Measurements from ENCODE around the gene EPN2. TPM values are rescaled to one million over a fixed set of nuclear protein-coding genes. Genes with fewer than 3 reads are reported as not detected.

The EPN2 gene
- total RNA-seq, 6 experiments from 2014 or later = 6.6 to 18.1 (median 11.4) TPM

GRCh38 chr17:19369846-19370492 is 132.8 kb downstream of the EPN2 start:
- Histone ChIP-seq H3K36me3 (no peaks in the 10 kb centered on the region), H3K27me3 (no peaks in the 10 kb centered on the region), H3K4me1 (peaks cover 0 to 3% (median 0%) of the 10 kb centered on the region in 4 donors), H3K27ac (no peak overlapping the region), H3K4me3 (no peak overlapping the region), H3K9me3 (no peaks in the 10 kb centered on the region)
- intact Hi-C loops (cut with DNase I) = loop anchor here (5.0 to 10.0 kb wide), 2 partner anchors 82 to 85 kb away; no protein-coding TSS in a partner anchor
- ATAC-seq (peak; percentile 7 to 42 (median 26)), DNase-seq (no peak)
- TF ChIP-seq CTCF (IDR thresholded peaks at IDR 0.05) (no peak), POLR2A (IDR thresholded peaks at IDR 0.05) (no peak)
- 70% methylated on average over 6 of the region's 12 CpGs for WGBS (ENCODE audit: insufficient coverage, low coverage, low lambda C conversion rate, missing lambda C conversion rate)

- intact Hi-C loops (cut with DNase I) = loop anchor here in 1 of 2 donors (5.0 kb wide), 1 partner anchor 82 kb away; no protein-coding TSS in a partner anchor
- H3K27ac ChIP-seq = no peak overlapping the region
- H3K36me3 ChIP-seq = no peaks in the 10 kb centered on the region
- no peaks in the 10 kb centered on the region for H3K27me3 ChIP-seq
- no peak for TF ChIP-seq CTCF (IDR thresholded peaks at IDR 0.05)
- no peak for TF ChIP-seq POLR2A (IDR thresholded peaks at IDR 0.05)
- no peaks in the 10 kb centered on the region for H3K4me1 ChIP-seq
- ATAC-seq = peak; percentile 27 to 72 (median 49)
- no peak overlapping the region for H3K4me3 ChIP-seq
- DNase-seq = peak in 1 of 3 donors; percentile 44
- no CpG with 5 or more reads among the region's 7 CpGs for WGBS (ENCODE audit: insufficient coverage, low coverage, low lambda C conversion rate, missing lambda C conversion rate)
- H3K9me3 ChIP-seq = no peaks in the 10 kb centered on the region
These were observed 133.4 kb downstream of the EPN2 start for GRCh38 chr17:19370493-19370960.

GRCh38 chr17:19371259-19372010 is 134.3 kb downstream of the EPN2 start:
- no CpG with 5 or more reads among the region's 7 CpGs for WGBS (ENCODE audit: insufficient coverage, low coverage, low lambda C conversion rate, missing lambda C conversion rate)

GRCh38 chr17:19372011-19372370 is 134.8 kb downstream of the EPN2 start:
- Histone ChIP-seq H3K27ac (no peak overlapping the region), H3K4me3 (no peak overlapping the region), H3K27me3 (no peaks in the 10 kb centered on the region), H3K9me3 (no peaks in the 10 kb centered on the region), H3K36me3 (no peaks in the 10 kb centered on the region), H3K4me1 (peaks cover 0 to 5% (median 2%) of the 10 kb centered on the region in 4 donors)
- intact Hi-C loops (cut with DNase I) = loop anchor here in 1 of 2 donors (5.0 kb wide), 1 partner anchor 80 kb away; no protein-coding TSS in a partner anchor
- ATAC-seq (no peak), DNase-seq (peak in 1 of 3 donors; percentile 33)
- no peak for TF ChIP-seq POLR2A (IDR thresholded peaks at IDR 0.05)
- 98% methylated on average over 5 of the region's 9 CpGs for WGBS (ENCODE audit: insufficient coverage, low coverage, low lambda C conversion rate, missing lambda C conversion rate)

More at GRCh38 chr17:19371259-19372010, 134.3 kb downstream of the EPN2 start:
- no peak for TF ChIP-seq CTCF (IDR thresholded peaks at IDR 0.05)
- TF ChIP-seq POLR2A (IDR thresholded peaks at IDR 0.05) = no peak
- intact Hi-C loops (cut with DNase I) = loop anchor here in 1 of 2 donors (5.0 kb wide), 1 partner anchor 81 kb away; no protein-coding TSS in a partner anchor
- DNase-seq = peak in 1 of 3 donors; percentile 25
- H3K4me3 ChIP-seq = no peak overlapping the region
- no peaks in the 10 kb centered on the region for H3K36me3 ChIP-seq
- ATAC-seq = no peak
- no peak overlapping the region for H3K27ac ChIP-seq
- no peaks in the 10 kb centered on the region for H3K4me1 ChIP-seq
- H3K9me3 ChIP-seq = no peaks in the 10 kb centered on the region
- H3K27me3 ChIP-seq = no peaks in the 10 kb centered on the region

All from right lobe of liver (tissue), 6 donors.